ENCODE measurements around the gene FBP1. TPM values are rescaled to one million over a fixed set of nuclear protein-coding genes. Genes with fewer than 3 reads are reported as not detected.
A peak's percentile ranks its signal among the peaks of the same experiment; 100 is the strongest.

Gene FBP1
- total RNA-seq, 1 experiment from 2014 or later, result 1.9 TPM

DNA sequence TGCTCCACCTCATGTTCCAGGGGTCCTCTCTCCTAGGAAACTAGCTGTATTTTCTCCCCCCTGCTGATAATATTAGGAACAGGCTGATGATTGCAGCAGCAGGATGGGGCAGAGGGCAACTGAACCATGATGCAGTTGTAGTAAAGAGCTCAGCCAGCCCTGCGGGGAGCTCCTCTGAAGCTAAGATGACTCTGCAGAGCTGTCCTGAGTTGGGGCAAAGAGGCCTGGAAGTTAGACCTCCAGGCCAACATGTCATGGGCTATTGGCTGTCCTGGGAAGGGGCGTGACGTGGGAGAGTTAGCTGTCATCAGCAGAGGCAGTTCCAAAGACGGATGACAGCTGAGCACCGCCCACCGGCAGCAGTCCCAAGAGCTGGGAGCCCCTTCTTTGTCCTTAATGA lies 6.6 kb upstream of the FBP1 start:
- H3K9ac ChIP-seq (ENCODE audit: extremely low read depth, insufficient read length, low read length), result no peak overlapping the region
- no peak overlapping the region for H3K4me3 Mint-ChIP-seq
- no peaks in the 10 kb centered on the region for H3K79me1 ChIP-seq (ENCODE audit: insufficient read depth, low read depth, low read length, poor library complexity, severe bottlenecking)
- no peak overlapping the region for H3K4me2 ChIP-seq (ENCODE audit: insufficient read depth, insufficient read length, low read length)
- no peak overlapping the region for H2BK12ac ChIP-seq (ENCODE audit: insufficient read length, low read depth, low read length)
- no peaks in the 10 kb centered on the region for H3K79me2 ChIP-seq (ENCODE audit: insufficient read depth, low read length)
- peaks cover 77% of the 10 kb centered on the region for H3K27me3 Mint-ChIP-seq (ENCODE audit: low read depth)
- H2AFZ ChIP-seq (ENCODE audit: low read length), result no peak overlapping the region
- H2BK120ac ChIP-seq (ENCODE audit: low read depth, low read length, poor library complexity, severe bottlenecking), result no peak overlapping the region
- no CpG with 5 or more reads among the region's 6 CpGs for WGBS (ENCODE audit: extremely low coverage, insufficient read length, low lambda C conversion rate)
- no peak overlapping the region for H3T11ph ChIP-seq (ENCODE audit: low read length)
- H3K36me3 Mint-ChIP-seq (ENCODE audit: insufficient read depth in 1 of 3, low read depth in 3 of 3), result peaks cover 0 to 2% (median 0%) of the 10 kb centered on the region in 3 experiments; a peak in 2 of 7 replicates
- H3K23ac ChIP-seq (ENCODE audit: insufficient read length, low read depth, low read length), result no peak overlapping the region
- no peak overlapping the region for H4K8ac ChIP-seq (replicated peaks; ENCODE audit: insufficient read length, low read depth, low read length)
- H2AK5ac ChIP-seq (ENCODE audit: insufficient read length, low read length), result no peak overlapping the region
- H2BK15ac ChIP-seq (ENCODE audit: low read depth, low read length), result 0 out of 2 replicates have a peak overlapping the region, but pooled peaks have one; percentile 97
- TF ChIP-seq, protein P1, sequence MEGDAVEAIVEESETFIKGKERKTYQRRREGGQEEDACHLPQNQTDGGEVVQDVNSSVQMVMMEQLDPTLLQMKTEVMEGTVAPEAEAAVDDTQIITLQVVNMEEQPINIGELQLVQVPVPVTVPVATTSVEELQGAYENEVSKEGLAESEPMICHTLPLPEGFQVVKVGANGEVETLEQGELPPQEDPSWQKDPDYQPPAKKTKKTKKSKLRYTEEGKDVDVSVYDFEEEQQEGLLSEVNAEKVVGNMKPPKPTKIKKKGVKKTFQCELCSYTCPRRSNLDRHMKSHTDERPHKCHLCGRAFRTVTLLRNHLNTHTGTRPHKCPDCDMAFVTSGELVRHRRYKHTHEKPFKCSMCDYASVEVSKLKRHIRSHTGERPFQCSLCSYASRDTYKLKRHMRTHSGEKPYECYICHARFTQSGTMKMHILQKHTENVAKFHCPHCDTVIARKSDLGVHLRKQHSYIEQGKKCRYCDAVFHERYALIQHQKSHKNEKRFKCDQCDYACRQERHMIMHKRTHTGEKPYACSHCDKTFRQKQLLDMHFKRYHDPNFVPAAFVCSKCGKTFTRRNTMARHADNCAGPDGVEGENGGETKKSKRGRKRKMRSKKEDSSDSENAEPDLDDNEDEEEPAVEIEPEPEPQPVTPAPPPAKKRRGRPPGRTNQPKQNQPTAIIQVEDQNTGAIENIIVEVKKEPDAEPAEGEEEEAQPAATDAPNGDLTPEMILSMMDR (conservative IDR thresholded peaks at IDR 0.05), result no peak
- no peak overlapping the region for H2BK20ac ChIP-seq (ENCODE audit: low read depth, low read length, poor library complexity, severe bottlenecking)
- H4K5ac ChIP-seq (ENCODE audit: insufficient read length, low read depth, low read length), result no peak overlapping the region
- no peaks in the 10 kb centered on the region; a peak in 1 of 5 replicates for H3K9me3 Mint-ChIP-seq
- H2BK5ac ChIP-seq (ENCODE audit: insufficient read length, low read length), result no peak overlapping the region
- no peak overlapping the region for H3K56ac ChIP-seq (ENCODE audit: insufficient read length, low read depth, low read length)
- no peak overlapping the region for H3K18ac ChIP-seq (ENCODE audit: insufficient read length, low read depth, low read length)
- no peaks in the 10 kb centered on the region for H3K9me3 ChIP-seq (ENCODE audit: control insufficient read depth, low read depth, low read length)
- no peak overlapping the region for H3K27ac Mint-ChIP-seq
- no peak overlapping the region for H4K91ac ChIP-seq (ENCODE audit: insufficient read length, low read depth, low read length)
- H4K20me1 ChIP-seq (ENCODE audit: control insufficient read depth, insufficient read depth, insufficient read length), result no peaks in the 10 kb centered on the region
- H3K4ac ChIP-seq (ENCODE audit: low read depth, low read length), result no peak overlapping the region
- H3K4me1 ChIP-seq (ENCODE audit: insufficient read depth, low read length), result no peaks in the 10 kb centered on the region
- no peak overlapping the region for H3K14ac ChIP-seq (ENCODE audit: insufficient read depth, low read length)
- no peak overlapping the region for H3K27ac ChIP-seq (ENCODE audit: insufficient read length, low read depth, low read length)
- no peak for DNase-seq
- H3K23me2 ChIP-seq (ENCODE audit: insufficient read length, low read depth, low read length, poor library complexity, severe bottlenecking), result no peaks in the 10 kb centered on the region
- peaks cover 13% of the 10 kb centered on the region; the same call in 1 of the 2 replicates for H3K27me3 ChIP-seq (ENCODE audit: insufficient read depth, low read length)
- H3K4me1 Mint-ChIP-seq, result peaks cover 4 to 10% of the 10 kb centered on the region in 2 experiments

Measured in H9 (cell line).